A549 (cell line): ENCODE data around the gene PYGM.

Experiments used
- BHLHE40 ChIP-seq: IDR thresholded peaks from 2 replicates; pipeline ENCODE4 v1.6.1; 2012; ENCODE audit warnings: low read depth, low read length, inconsistent platforms
- CTCF ChIP-seq: fragments of >200 bp; sonication (Bioruptor Twin); formaldehyde crosslinking; IDR thresholded peaks from 3 replicates; pipeline ENCODE4 v1.5.1; 2016
- E2F6 ChIP-seq: IDR thresholded peaks from 2 replicates; pipeline ENCODE4 v1.6.1; 2012; ENCODE audit warnings: low read depth, borderline replicate concordance
- EHF ChIP-seq: fragments of 250-450 bp; sonication (Bioruptor Pico); IDR thresholded peaks from 2 replicates; pipeline ENCODE4 v1.5.0; 2020; ENCODE audit warnings: mild to moderate bottlenecking
- HDAC2 ChIP-seq: fragments of 200-600 bp; sonication (generic); IDR thresholded peaks from 2 replicates; pipeline ENCODE4 v1.6.1; 2016
- JUN ChIP-seq, 2 experiments: fragments of >200 bp; sonication (Bioruptor Twin); formaldehyde crosslinking; IDR thresholded peaks; 2 replicates in 1 of 2; 3 replicates in 1 of 2; pipeline ENCODE4 v1.6.1; 2016 to 2017
- KDM1A ChIP-seq: fragments of 200-600 bp; sonication (generic); IDR thresholded peaks from 2 replicates; pipeline ENCODE4 v1.6.1; 2016; ENCODE audit warnings: low read depth, mild to moderate bottlenecking
- MAZ ChIP-seq: fragments of 150-350 bp; IDR thresholded peaks from 2 replicates; pipeline ENCODE4 v1.6.1; 2014; ENCODE audit warnings: antibody characterized with exemption, low read depth, low read length, borderline replicate concordance
- POLR2A ChIP-seq: IDR thresholded peaks from 2 replicates; pipeline ENCODE4 v1.6.1; 2012; ENCODE audit warnings: mild to moderate bottlenecking, low read length
- RNF2 ChIP-seq: fragments of 200-600 bp; sonication (generic); IDR thresholded peaks from 2 replicates; pipeline ENCODE4 v1.6.1; 2016; ENCODE audit warnings: low read depth, mild to moderate bottlenecking, antibody characterized with exemption, moderate library complexity, borderline replicate concordance
- SMC3 ChIP-seq: fragments of >200 bp; sonication (Bioruptor Twin); formaldehyde crosslinking; IDR thresholded peaks from 3 replicates; pipeline ENCODE4 v1.6.1; 2018; ENCODE audit warnings: inconsistent platforms
- TF ChIP-seq, protein P1 (sequence below): fragments of 450-650 bp; IDR thresholded peaks from 2 replicates; pipeline ENCODE4 v1.6.1; 2014; ENCODE audit warnings: antibody characterized with exemption

DNA sequence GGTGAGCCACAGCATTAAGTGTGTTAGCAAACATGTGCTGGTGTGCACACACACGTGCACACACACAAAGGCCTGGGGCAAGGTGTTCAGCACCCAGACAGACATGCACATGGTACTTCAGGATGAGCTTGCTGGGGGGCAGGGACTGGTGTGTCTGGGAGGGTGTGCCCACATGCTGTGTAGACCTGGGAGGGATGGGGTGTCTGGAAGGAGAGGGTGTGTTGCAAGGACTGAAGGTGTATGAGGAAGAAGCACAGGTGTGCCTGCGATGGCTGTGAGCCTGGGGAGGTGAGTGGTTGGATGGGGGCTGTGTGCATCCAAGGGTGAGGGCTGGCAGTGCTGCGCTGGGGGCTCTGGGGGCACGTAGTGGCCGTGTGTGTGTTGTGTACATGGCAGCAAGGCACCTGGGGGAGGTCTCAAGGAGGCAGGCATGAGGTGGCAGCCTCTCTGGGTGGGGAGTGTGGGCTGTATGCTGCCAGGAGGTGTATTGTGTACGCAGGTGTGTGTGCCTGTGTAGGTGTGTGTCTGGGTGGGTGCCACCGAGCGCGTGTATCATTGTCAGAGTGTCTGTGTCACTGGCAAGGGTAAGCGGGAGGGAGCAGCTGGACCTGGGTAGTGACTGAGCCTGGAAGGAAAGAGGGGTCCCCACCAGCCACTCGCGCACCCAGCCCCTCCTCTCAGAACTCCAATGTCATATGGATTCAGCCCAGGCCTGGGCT, 39.0 kb downstream of the PYGM start:
- TF ChIP-seq CTCF = no peak
- TF ChIP-seq, protein P1, sequence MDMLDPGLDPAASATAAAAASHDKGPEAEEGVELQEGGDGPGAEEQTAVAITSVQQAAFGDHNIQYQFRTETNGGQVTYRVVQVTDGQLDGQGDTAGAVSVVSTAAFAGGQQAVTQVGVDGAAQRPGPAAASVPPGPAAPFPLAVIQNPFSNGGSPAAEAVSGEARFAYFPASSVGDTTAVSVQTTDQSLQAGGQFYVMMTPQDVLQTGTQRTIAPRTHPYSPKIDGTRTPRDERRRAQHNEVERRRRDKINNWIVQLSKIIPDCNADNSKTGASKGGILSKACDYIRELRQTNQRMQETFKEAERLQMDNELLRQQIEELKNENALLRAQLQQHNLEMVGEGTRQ = no peak
- no peak for TF ChIP-seq KDM1A
- no peak for TF ChIP-seq EHF (CRISPR knock-in tag)
- no peak for TF ChIP-seq POLR2A
- no peak for TF ChIP-seq RNF2
- no peak for TF ChIP-seq HDAC2
- TF ChIP-seq BHLHE40 = no peak
- no peak for TF ChIP-seq JUN (IDR thresholded peaks at IDR 0.05)
- TF ChIP-seq E2F6 = no peak
- TF ChIP-seq MAZ = no peak
- TF ChIP-seq SMC3 = no peak
